HG03045 (cell line): ENCODE data around the gene KLK13.

Experiments
- ATAC-seq: cut with Tn5 transposase; IDR thresholded peaks from one replicate; pipeline ENCODE4 v1.9.1; 2021; ENCODE audit warnings: mild to moderate bottlenecking, moderate library complexity; ENCODE audit not compliant: unreplicated experiment

The KLK13 gene

DNA sequence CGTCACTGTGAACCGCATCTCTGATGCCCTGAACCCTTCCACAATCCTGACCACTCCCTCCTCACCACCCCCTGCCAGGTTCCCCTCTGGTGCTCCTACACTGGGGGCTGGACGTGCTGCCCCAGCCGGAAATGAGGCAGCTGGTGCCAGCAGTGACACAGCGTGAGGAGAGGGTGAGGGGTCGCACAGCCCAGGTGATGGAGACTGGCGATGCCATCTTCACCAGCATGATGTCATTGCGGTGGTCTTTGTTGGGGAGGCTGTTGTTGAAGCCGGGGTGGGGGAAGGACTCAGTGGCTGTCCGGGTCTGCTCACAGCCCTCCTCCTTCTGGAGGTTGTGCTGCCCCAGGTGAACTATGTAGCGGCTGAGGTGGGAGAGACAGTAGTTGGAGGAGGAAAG lies 40.9 kb downstream of the KLK13 start:
- ATAC-seq, result no peak

DNA sequence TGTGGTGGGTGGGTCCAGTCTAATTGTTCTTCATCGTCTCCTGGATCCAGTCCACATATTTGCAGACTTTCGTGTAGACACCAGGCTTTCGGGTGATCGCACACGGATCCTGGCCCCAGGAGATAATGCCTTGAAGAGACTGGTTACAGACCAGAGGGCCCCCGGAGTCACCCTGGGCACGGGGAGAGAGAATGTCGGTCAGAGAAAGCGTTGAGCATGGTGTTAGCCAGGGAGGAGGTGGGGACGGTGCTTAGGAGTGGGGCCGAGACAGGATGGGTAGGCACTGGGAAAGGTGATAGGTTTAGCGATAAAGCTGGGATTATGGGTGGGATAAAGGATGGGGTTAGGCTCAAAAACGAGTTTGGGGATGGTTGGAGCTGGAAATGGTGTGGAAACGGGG lies 42.4 kb downstream of the KLK13 start:
- no peak for ATAC-seq

DNA sequence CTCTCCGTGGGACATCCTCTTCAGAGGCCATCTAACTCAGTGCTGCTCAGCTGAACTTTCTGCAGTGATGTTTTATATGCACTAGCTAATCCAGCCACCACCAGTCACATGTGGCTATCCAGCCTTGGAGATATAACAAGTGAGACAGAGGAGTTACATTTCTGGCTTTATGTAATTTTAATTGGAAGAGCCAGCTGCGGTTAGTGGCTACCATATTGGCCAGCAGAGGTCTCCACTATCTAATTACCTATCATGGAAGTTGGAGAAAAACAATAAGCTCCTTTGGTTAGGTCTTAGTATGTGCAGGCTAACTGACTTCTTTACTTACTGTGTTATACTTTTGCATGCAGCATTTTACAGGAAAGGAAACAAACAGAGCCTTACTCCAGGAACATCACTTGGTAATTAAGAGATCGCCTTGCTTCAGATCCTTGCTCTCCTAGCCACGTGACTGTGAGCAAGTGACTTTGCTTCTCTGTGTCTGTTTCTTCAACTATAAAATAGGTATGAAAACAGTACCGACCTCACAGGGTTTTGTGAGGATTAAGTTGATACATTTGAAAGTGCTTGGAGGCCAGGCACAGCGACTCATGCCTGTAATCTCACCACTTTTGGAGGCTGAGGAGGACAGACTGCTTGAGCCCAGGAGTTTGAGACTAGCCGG lies 43.8 kb downstream of the KLK13 start:
- ATAC-seq, result no peak

DNA sequence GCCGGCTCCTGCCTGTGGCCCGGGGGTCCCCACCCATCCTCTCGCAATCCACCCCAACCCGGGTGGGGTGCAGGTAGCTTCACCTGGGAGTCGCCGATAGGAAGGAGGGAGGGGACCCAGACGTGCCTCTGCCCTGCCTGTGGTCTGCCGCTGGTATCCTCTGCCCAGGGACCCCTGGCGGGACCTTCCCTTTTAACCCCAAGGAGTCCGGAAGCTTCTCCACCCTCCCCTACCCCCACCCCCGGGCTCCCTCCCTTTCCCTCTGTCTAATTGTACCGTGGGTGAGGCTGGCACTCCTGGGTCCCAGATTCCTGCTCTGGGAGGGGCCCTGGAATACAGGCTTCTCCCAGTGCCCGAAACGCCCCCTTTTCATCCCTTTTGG lies 45.4 kb downstream of the KLK13 start, which contains the start of gene KLK10:
Gene KLK10 (minus strand): TSS at position 166 of the 382 bp plus-strand sequence. CDS start 579 bp downstream, outside the sequence.
- no peak for ATAC-seq

DNA sequence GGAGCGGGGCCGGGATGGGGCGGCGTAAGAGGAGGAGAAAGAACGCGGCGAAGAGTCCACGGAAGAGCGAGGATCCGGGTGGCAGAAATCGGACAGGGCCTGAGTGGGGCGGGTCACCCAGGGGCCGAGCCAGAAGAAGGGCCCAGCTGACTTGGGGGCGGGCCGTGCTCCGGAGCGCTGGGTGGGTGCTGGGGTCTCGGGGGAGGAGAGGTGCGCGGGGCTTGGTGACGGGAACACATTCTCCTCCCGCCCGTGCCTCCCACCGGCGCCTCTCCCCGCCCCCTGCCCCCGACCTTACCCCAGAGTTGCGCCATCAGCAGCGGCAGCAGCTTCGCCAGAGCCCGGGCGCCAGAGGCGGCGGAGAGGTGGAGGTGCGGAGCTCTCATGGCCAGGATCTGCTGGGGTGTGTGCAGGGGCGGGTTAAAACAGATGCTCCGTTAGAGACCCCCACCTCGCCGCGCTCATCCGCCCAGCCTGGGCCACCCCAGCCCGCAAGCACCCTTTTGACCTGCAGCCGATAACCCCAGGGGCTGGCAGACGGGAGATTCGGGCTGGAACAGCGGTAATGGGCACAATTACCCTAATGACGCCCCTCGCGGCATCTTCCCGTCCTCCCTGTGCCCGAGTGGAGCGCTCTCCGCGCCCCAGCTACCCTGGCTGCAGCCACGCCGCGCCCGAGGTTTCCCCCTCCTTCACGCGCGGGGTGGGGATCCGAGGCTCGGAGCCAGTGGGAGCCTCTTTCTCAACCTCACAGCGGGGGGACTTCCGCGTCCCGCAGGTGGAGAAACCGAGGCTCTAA lies 45.9 kb downstream of the KLK13 start:
- no peak for ATAC-seq

DNA sequence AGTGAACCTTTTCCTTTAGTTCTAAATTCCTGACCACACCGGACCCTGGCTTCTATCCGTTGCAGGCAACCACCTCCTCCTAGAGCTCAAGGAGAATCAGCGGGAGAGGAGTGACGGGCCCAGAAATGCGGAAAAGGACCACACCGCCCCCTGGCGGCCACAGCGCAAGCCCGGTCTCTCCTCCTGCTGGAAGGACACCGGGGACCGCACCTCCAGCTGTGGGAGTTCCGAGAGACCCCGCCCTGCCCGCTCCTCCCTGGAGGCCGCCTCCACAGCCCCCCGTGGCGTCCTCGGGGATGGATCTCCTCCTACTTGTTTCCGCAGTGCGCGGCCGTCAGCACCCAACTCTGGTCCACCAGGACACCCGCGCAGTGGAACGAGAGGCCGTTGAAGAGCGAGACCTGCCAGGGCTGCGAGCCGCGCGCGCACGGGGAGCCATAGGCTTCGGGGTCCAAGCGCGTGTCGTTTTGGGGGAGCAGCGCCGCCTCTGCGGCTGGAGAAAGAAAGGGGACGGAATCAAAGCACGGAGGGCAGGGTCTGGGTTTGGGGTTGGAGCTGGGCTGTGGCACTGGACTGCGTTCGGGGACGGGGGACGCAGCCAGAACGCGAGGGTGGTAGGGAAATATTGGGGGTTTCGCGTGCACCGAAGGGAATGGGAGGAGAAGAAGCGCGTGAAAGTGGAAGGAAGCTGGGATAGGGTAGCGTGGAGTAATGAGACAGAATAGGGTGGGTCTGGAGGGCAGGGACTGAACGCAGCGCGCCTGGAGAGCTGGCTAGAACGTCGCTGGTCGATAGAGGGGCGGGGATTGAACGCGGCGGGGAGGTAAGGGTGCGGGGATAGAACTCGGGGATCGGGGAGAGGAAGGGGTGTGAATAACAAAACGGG lies 47.9 kb downstream of the KLK13 start:
- ATAC-seq, result no peak

DNA sequence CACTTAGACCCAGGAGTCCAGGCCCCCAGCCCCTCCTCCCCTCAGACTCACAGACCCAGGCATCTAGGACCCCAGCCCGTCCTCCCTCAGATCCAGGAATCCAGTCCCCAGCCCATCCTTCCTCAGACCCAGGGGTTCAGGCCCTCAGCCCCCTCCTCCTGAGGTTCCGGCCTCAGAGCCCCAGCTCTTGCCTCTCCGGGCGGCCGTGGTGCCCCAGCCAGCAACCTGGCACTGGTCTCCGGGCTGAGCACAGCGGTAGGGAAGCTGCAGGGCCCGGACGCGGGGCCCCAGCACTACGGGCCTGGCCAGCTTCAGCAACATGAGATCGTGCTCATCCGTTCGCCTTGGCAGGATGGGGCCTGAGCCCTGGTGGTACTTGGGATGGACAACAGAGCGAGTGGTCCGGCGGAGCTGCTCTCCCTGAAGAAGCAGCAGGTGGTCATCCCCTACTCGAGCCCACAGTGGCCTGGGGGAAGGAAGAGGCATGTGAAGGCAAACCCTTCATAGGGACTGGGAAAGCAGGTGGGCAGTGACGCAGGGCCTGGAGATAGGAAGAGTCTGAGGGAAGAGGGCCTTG lies 49.1 kb downstream of the KLK13 start:
- no peak for ATAC-seq

DNA sequence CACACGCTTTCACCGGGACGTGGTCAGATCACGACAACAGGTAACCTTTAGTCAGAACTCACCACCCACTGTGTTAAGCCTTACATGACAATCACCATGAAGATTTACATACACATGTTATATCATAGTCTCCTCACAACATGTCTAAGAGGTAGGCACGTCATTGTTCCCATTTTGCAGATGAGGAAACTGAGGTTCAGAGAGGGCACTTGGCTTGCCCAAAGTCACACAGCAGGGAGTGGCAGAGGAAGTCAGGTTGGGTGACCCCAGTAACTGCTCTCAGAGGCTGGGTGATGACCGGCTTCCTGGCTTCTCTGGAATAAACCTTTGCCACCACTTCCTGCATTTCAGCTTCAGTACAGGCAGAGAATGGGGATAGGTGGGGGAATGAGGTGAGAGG lies 50.6 kb downstream of the KLK13 start:
- ATAC-seq, result no peak

DNA sequence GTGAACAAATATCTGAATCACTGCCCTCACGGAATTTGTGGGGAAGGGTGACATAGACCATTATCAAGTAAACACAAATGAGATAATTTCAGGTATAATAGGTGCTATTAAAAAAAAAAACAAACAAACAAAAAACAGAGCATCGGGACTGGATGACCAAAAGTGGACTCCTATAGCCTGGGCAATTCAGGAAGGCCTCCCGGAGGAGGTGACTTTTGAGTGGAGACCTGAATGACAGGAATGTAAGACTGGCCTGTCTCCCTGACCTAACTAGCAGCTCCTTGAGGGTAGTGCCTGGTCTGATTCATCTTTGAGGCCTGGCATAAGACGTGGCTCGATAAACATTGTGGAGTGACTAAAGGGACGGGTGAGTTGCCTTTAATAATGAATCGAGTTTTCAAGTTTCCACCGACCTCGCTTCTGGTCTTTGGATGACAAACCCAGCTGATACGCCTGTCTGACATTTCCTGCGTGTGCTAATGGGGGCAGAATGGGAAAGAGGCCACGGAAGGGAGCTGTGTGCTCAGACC lies 52.2 kb downstream of the KLK13 start:
- no peak for ATAC-seq

DNA sequence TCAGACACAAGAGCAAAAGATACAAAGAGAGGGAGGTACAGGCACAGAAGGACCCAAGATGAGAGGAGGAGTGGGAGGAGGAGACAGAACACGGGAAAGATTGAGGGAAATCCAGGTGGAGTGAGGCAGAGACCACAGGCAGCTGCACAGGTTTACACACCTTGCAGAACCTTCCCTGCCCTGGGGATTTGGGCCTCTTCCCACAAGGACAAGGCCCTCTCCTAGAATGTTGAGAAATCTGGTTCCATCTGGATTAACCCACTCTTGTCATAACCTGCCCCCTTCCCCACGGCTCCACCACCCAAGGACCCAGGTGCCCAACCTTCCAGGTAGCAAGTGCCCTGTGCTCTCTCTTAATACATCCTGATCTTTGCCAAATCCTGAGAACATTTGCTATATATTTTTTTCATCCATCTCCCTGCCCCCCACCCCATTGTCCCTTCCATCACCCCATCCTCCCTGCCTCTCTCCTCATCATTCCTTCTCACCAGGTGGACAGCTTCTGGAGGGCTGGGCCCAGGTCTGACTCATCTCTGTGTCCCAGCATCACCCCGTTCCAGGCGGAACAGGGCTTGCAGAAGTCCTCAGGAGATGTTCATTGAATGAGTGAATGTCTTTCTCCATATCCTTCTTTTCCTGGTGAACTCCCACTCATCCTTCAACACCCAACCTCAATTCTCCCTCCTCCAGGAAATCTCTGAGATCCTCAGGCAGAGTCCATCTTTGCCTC lies 54.7 kb downstream of the KLK13 start:
- ATAC-seq, result no peak

DNA sequence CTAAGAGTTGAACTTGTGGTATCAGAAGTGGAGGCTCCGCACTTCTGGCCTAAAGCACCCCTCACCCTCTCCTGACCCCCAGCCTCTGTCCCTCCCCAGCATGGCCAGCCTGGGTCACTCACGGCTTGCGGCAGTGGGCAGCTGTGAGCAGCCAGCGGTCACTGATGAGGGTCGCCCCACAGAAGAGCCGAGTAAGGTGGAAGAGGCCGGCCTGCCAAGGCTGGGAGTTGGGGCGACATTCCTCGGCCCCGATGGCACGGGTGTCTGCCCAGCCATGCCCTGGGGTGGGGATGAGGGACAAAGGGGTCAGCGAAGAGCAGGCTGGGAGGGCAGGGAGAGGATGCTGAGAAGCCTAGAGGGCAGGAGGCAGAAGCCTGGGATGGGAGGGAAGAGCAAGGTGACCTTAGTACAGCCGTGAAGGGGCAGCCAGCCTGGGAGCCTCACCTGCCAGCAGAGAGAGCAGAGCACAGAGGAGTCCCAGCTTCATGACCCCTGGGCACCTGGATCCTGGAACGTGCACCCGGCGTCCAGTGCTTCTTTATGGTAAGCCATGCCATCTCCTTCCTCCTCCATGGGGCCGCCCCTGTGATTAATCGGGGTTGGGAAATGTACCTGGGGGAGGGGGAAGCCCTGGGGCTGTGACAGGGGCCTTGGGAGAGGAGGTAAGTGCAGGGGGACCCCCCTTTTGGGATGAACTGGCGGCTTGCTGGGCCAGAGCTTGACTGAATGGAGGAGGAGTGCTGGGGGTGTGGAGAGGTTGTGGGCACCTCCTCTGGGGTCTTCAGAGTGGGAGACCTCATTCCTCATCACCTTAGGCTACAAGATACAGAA lies 55.6 kb downstream of the KLK13 start:
- no peak for ATAC-seq

DNA sequence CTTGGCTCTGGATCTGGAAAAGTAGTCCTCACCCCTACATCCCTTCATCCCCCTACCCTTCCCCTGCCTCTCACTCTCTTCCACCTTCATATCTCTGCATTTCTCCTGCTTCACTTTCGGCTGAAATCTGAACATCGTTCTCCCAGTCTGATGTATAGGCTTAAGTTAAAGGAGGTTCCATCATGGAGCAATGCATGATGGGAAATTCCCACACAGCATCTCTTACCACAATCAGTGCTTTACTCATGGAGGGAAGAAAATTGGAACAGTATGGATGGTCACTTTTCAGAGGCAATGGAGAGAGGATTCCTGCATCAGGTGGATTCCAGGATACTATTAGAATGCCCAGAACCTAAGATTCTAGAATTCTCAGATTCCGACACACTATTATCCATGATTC lies 57.4 kb downstream of the KLK13 start:
- ATAC-seq, result no peak

DNA sequence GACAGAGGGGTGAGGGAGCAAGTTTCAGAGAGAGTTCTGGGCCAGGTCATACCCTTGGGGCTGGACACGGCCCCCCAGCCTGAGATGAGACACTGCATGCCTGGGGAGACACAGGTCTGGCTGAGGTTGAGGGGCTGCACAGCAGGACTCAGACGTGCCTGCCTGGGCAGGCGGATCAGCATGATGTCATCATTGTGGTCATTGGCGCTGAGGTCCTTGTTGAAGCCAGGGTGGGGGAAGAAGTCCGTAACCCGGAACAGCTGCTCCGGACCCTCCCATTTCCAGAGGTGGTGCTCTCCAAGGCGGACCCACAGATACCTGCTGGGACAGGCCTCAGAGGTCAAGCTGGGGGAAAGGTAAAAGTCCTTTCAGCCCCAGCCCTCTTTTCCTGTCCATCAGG lies 58.5 kb downstream of the KLK13 start:
- ATAC-seq, result no peak
